K562 (cell line): Measurements from ENCODE around the gene CCL16. TPM values are rescaled to one million over a fixed set of nuclear protein-coding genes. Genes with fewer than 3 reads are reported as not detected.

Source experiments
- ATAC-seq: fragments of 200-7000 bp; cut with Tn5 transposase; 3 replicates; pipeline ENCODE4 v1.9.1; 2020; ENCODE audit warnings: moderate library complexity
- BruUV-seq: library from RNA; stranded (reverse); fragments of 400-500 nt; replicated peaks from 2 replicates; lab custom pipeline; 2021; lab: Mats Ljungman, UMichigan
- CTCF ChIA-PET: fragments of 300-600 bp; formaldehyde crosslinking; extraction: SDS; loops from one replicate; lab custom pipeline; 2021; ENCODE audit warnings: low intra/inter-chr PET ratio; lab: Yijun Ruan, JAX
- POLR2A ChIA-PET: fragments of 300-600, 350-650 bp; sonication (Branson Sonifier 250); formaldehyde crosslinking; extraction: SDS; loops from one replicate; lab custom pipeline; 2021; ENCODE audit warnings: antibody characterized with exemption, inconsistent platforms; lab: Yijun Ruan, JAX
- DNase-seq, 4 experiments: peaks; one replicate each; pipeline versions ENCODE4 v3.0.0 to v3.0.0-alpha.2; 2011 to 2018; ENCODE audit warnings: low spot score in 3 of 4, mixed read lengths in 3 of 4; ENCODE audit errors: extremely low read depth in 1 of 4
- FAIRE-seq: peaks from 2 replicates; lab custom pipeline; 2011; peaks lifted over from hg19 to GRCh38; lab: Jason Lieb, UNC
- H2AFZ ChIP-seq: 2 replicates; pipeline ENCODE4 v1.6.0; 2011; ENCODE audit warnings: low read depth, low read length, control low read depth, inconsistent platforms
- H3K27ac ChIP-seq: fragments of 200-600 bp; 3 replicates; pipeline ENCODE4 v1.8.0; 2011; ENCODE audit warnings: low read depth, mild to moderate bottlenecking, control low read depth, inconsistent platforms, low read length, moderate library complexity, mixed read lengths; ENCODE audit errors: extremely low read depth
- H3K27me3 ChIP-seq, 2 experiments: fragments of 300-600 bp in 1 of 2; 2 replicates in 1 of 2; 3 replicates in 1 of 2; pipeline versions ENCODE4 v1.6.0 to v1.8.0; 2011; ENCODE audit warnings: inconsistent platforms in 2 of 2, low read length in 2 of 2, mild to moderate bottlenecking in 1 of 2, mixed read lengths in 1 of 2, moderate library complexity in 1 of 2; ENCODE audit not compliant: control insufficient read depth in 2 of 2, insufficient read depth in 2 of 2
- H3K36me3 ChIP-seq: fragments of 300-600 bp; 3 replicates; pipeline ENCODE4 v1.8.0; 2011; ENCODE audit warnings: mild to moderate bottlenecking, low read length, inconsistent platforms; ENCODE audit not compliant: control insufficient read depth, insufficient read depth
- H3K4me1 ChIP-seq, 2 experiments: fragments of 200-600 bp in 1 of 2; replicated peaks in 1 of 2; 2 replicates in 1 of 2; 3 replicates in 1 of 2; pipeline versions ENCODE4 v1.5.1 to v1.8.0; 2011; ENCODE audit warnings: inconsistent platforms in 2 of 2, low read length in 2 of 2, mild to moderate bottlenecking in 1 of 2, mixed read lengths in 1 of 2, moderate library complexity in 1 of 2; ENCODE audit not compliant: control insufficient read depth in 2 of 2, insufficient read depth in 2 of 2
- H3K4me2 ChIP-seq: 2 replicates; pipeline ENCODE4 v1.6.1; 2011; ENCODE audit warnings: low read length, control low read depth, inconsistent platforms, mixed read lengths; ENCODE audit not compliant: insufficient read depth
- H3K4me3 ChIP-seq: fragments of 200-600 bp; sonication (generic), shearing (Covaris generic); 2 replicates; pipeline ENCODE4 v1.5.1; 2016; ENCODE audit warnings: control low read depth, inconsistent platforms
- H3K79me2 ChIP-seq: fragments of 200-600 bp; 3 replicates; pipeline ENCODE4 v1.8.0; 2011; ENCODE audit warnings: low read length, inconsistent platforms; ENCODE audit not compliant: control insufficient read depth, insufficient read depth
- H3K9ac ChIP-seq, 2 experiments: 2 replicates each; pipeline versions ENCODE4 v1.6.0 to v1.6.1; 2011; ENCODE audit warnings: low read depth in 2 of 2, low read length in 2 of 2, control low read depth in 1 of 2, inconsistent platforms in 1 of 2, mild to moderate bottlenecking in 1 of 2, mixed read lengths in 1 of 2; ENCODE audit not compliant: insufficient read depth in 1 of 2
- H3K9me1 ChIP-seq: one replicate; pipeline ENCODE4 v1.6.0; 2011; ENCODE audit warnings: inconsistent platforms, mild to moderate bottlenecking, low read length, moderate library complexity; ENCODE audit not compliant: control insufficient read depth, insufficient read depth
- H3K9me3 ChIP-seq: replicated peaks from 2 replicates; pipeline ENCODE4 v1.5.1; 2011; ENCODE audit warnings: low read depth, low read length, inconsistent platforms; ENCODE audit not compliant: control insufficient read depth, insufficient read depth
- H4K20me1 ChIP-seq: replicated peaks from 2 replicates; pipeline ENCODE4 v1.6.1; 2011; ENCODE audit warnings: low read length, inconsistent platforms, mixed read lengths; ENCODE audit not compliant: control insufficient read depth, insufficient read depth
- DPF2 ChIP-seq: fragments of 450-650 bp; IDR thresholded peaks from 2 replicates; pipeline ENCODE4 v1.6.1; 2016
- KLF1 ChIP-seq: fragments of 450-650 bp; IDR thresholded peaks from 2 replicates; pipeline ENCODE4 v1.6.1; 2016; ENCODE audit warnings: missing genetic modification characterization, missing compliant biosample characterization
- KLF13 ChIP-seq: fragments of 450-650 bp; IDR thresholded peaks from 2 replicates; pipeline ENCODE4 v1.6.1; 2016; ENCODE audit warnings: missing genetic modification characterization, low read depth, mild to moderate bottlenecking, missing compliant biosample characterization, moderate library complexity, borderline replicate concordance
- NR2C2 ChIP-seq, 2 experiments: fragments of 200-800 bp in 1 of 2; sonication (Bioruptor generic) in 1 of 2; sonication (generic) in 1 of 2; formaldehyde crosslinking in 1 of 2; IDR thresholded peaks; 2 replicates each; pipeline versions ENCODE4 v1.6.1 to v1.8.0; 2016 to 2022; ENCODE audit warnings: mild to moderate bottlenecking in 1 of 2, missing compliant biosample characterization in 1 of 2, missing genetic modification characterization in 1 of 2, missing genetic modification reagents in 1 of 2
- POU5F1 ChIP-seq: fragments of 150-350 bp; IDR thresholded peaks from 2 replicates; pipeline ENCODE4 v1.6.1; 2014; ENCODE audit warnings: borderline replicate concordance, low read length, low read depth, mild to moderate bottlenecking; ENCODE audit not compliant: partially characterized antibody
- TRIM28 ChIP-seq: fragments of 450-650 bp; IDR thresholded peaks from 2 replicates; pipeline ENCODE4 v1.6.1; 2017
- ZNF3 ChIP-seq: fragments of 250-450 bp; sonication (Bioruptor Pico); IDR thresholded peaks from 2 replicates; pipeline ENCODE4 v1.5.0; 2021; ENCODE audit warnings: mild to moderate bottlenecking, moderate library complexity
- ZNF511 ChIP-seq: sonication (generic); formaldehyde crosslinking; IDR thresholded peaks from 2 replicates; pipeline ENCODE4 v1.8.0; 2022; ENCODE audit warnings: mild to moderate bottlenecking, missing genetic modification reagents
- WGBS: fragments of 100-300 bp; shearing (Covaris generic); methylation state at CpG from one replicate; pipeline ENCODE4 v1.1.6; 2016; ENCODE audit warnings: low coverage, mixed read lengths; ENCODE audit not compliant: insufficient coverage; ENCODE audit errors: missing lambda C conversion rate; 5-methylcytosine and 5-hydroxymethylcytosine counted together
- in situ Hi-C: fragments of 300-500 bp; cut with MboI; formaldehyde crosslinking; loops from 4 replicates; pipeline ENCODE4 v1.15.0; 2018; ENCODE audit warnings: inconsistent platforms, mixed read lengths
- intact Hi-C: fragments of 100-400 bp; cut with micrococcal nuclease; formaldehyde crosslinking; loops from 2 replicates; pipeline ENCODE4 v1.14.2; 2022
- polyA plus RNA-seq, 8 experiments: library from polyadenylated mRNA; depleted of rRNA in 4 of 8; stranded (reverse) in 5 of 8; unstranded in 3 of 8; fragments of >200 nt; fragmentation: Nextera tagmentation in 2 of 8; fragmentation: Illumina TruSeq in 1 of 8; extraction: Ambion mirVana in 2 of 8; extraction: Trizol in 1 of 8; gene quantifications; 2 replicates each; pipeline versions ENCODE4 v1.2.1 to v1.2.3, GENCODE V29; 2011 to 2014; ENCODE audit warnings: inconsistent platforms in 1 of 8, missing spikeins in 1 of 8
- total RNA-seq, 7 experiments: library from RNA; depleted of rRNA in 6 of 7; stranded (reverse); fragments of >200 nt in 6 of 7; fragmentation: Illumina TruSeq in 2 of 7; extraction: Trizol in 2 of 7; gene quantifications; 2 replicates each; pipeline versions ENCODE4 v1.2.1 to v1.2.3, GENCODE V29; 2011 to 2021; ENCODE audit warnings: low replicate concordance in 1 of 7
- TF ChIP-seq, protein P1 (sequence below): fragments of 150-350 bp; IDR thresholded peaks from 2 replicates; pipeline ENCODE4 v1.6.1; 2014; ENCODE audit warnings: low read depth, mild to moderate bottlenecking, low read length, borderline replicate concordance
- TF ChIP-seq, protein P2 (sequence below), 3 experiments: IDR thresholded peaks in 2 of 3; conservative IDR thresholded peaks in 1 of 3; 2 replicates each; pipeline ENCODE4 v1.5.1; 2011 to 2012; ENCODE audit warnings: low read length in 3 of 3, mild to moderate bottlenecking in 3 of 3, control low read depth in 2 of 3, improper control_type of control experiment in 1 of 3, inconsistent platforms in 1 of 3, low read depth in 1 of 3, mixed read lengths in 1 of 3, moderate library complexity in 1 of 3; ENCODE audit not compliant: insufficient read depth in 2 of 3
- TF ChIP-seq, protein P3 (sequence below): sonication (generic); formaldehyde crosslinking; IDR thresholded peaks from 2 replicates; pipeline ENCODE4 v1.8.1; 2023; ENCODE audit warnings: mild to moderate bottlenecking, missing genetic modification reagents

Gene CCL16
- total and polyA plus RNA-seq, 9 of the 15 experiments (the other 6 are each of a cell fraction or from before 2014, with no cell fraction given): not detected

GRCh38 chr17:35982409-35983191, 1.3 kb upstream of the CCL16 start (continued):
- TF ChIP-seq, protein P1, sequence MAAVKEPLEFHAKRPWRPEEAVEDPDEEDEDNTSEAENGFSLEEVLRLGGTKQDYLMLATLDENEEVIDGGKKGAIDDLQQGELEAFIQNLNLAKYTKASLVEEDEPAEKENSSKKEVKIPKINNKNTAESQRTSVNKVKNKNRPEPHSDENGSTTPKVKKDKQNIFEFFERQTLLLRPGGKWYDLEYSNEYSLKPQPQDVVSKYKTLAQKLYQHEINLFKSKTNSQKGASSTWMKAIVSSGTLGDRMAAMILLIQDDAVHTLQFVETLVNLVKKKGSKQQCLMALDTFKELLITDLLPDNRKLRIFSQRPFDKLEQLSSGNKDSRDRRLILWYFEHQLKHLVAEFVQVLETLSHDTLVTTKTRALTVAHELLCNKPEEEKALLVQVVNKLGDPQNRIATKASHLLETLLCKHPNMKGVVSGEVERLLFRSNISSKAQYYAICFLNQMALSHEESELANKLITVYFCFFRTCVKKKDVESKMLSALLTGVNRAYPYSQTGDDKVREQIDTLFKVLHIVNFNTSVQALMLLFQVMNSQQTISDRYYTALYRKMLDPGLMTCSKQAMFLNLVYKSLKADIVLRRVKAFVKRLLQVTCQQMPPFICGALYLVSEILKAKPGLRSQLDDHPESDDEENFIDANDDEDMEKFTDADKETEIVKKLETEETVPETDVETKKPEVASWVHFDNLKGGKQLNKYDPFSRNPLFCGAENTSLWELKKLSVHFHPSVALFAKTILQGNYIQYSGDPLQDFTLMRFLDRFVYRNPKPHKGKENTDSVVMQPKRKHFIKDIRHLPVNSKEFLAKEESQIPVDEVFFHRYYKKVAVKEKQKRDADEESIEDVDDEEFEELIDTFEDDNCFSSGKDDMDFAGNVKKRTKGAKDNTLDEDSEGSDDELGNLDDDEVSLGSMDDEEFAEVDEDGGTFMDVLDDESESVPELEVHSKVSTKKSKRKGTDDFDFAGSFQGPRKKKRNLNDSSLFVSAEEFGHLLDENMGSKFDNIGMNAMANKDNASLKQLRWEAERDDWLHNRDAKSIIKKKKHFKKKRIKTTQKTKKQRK: no peak
- TF ChIP-seq ZNF3: no peak
- no peak for TF ChIP-seq ZNF511
- no peak for TF ChIP-seq POU5F1
- no peak for TF ChIP-seq TRIM28

GRCh38 chr17:35981908-35982330, 622 bp upstream of the CCL16 start:
- DNase-seq (peak in 1 of 4 experiments; percentile 14), FAIRE-seq (no peak), ATAC-seq (peak; percentile 69; the same call in 2 of the 3 replicates)
- H3K4me3 ChIP-seq: no peak overlapping the region
- 0% methylated on average over 4 of the region's 4 CpGs for WGBS
- no peaks in the 10 kb centered on the region for H3K36me3 ChIP-seq
- in situ Hi-C loops: no loop called here
- H2AFZ ChIP-seq: no peak overlapping the region
- ChIA-PET POLR2A (interaction anchor here (2.0 kb wide), 1 partner anchor 12 kb away, joined by 5 read pairs; no protein-coding TSS in a partner anchor), CTCF (no interaction called here)
- H3K9ac ChIP-seq: no peak overlapping the region
- H3K79me2 ChIP-seq: no peaks in the 10 kb centered on the region
- H3K27ac ChIP-seq: no peak overlapping the region
- H3K9me1 ChIP-seq: no peaks in the 10 kb centered on the region
- H3K4me1 ChIP-seq: no peaks in the 10 kb centered on the region
- no TSS peak for BruUV-seq
- no peaks in the 10 kb centered on the region for H3K9me3 ChIP-seq
- intact Hi-C loops: no loop called here
- peaks cover 12 to 50% of the 10 kb centered on the region in 2 experiments; a peak in 4 of 5 replicates for H3K27me3 ChIP-seq
- H4K20me1 ChIP-seq: no peaks in the 10 kb centered on the region; the same call in 1 of the 2 replicates
- H3K4me2 ChIP-seq: no peak overlapping the region
- TF ChIP-seq DPF2 (no peak), NR2C2 (CRISPR knock-in tag; IDR thresholded peaks at IDR 0.05) (no peak), NR2C2 (tag; IDR thresholded peaks at IDR 0.05) (no peak), KLF1 (no peak), KLF13 (tag) (no peak)
- TF ChIP-seq, protein P2, sequence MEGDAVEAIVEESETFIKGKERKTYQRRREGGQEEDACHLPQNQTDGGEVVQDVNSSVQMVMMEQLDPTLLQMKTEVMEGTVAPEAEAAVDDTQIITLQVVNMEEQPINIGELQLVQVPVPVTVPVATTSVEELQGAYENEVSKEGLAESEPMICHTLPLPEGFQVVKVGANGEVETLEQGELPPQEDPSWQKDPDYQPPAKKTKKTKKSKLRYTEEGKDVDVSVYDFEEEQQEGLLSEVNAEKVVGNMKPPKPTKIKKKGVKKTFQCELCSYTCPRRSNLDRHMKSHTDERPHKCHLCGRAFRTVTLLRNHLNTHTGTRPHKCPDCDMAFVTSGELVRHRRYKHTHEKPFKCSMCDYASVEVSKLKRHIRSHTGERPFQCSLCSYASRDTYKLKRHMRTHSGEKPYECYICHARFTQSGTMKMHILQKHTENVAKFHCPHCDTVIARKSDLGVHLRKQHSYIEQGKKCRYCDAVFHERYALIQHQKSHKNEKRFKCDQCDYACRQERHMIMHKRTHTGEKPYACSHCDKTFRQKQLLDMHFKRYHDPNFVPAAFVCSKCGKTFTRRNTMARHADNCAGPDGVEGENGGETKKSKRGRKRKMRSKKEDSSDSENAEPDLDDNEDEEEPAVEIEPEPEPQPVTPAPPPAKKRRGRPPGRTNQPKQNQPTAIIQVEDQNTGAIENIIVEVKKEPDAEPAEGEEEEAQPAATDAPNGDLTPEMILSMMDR (IDR thresholded peaks at IDR 0.05 in 2 of 3, conservative IDR thresholded peaks at IDR 0.05 in 1 of 3; ENCODE audit: insufficient read depth in 2 of 3, low read depth in 1 of 3, low read length in 3 of 3): peak; percentile 40 to 45 (median 42); a peak in 5 of 6 replicates
- TF ChIP-seq, protein P3, sequence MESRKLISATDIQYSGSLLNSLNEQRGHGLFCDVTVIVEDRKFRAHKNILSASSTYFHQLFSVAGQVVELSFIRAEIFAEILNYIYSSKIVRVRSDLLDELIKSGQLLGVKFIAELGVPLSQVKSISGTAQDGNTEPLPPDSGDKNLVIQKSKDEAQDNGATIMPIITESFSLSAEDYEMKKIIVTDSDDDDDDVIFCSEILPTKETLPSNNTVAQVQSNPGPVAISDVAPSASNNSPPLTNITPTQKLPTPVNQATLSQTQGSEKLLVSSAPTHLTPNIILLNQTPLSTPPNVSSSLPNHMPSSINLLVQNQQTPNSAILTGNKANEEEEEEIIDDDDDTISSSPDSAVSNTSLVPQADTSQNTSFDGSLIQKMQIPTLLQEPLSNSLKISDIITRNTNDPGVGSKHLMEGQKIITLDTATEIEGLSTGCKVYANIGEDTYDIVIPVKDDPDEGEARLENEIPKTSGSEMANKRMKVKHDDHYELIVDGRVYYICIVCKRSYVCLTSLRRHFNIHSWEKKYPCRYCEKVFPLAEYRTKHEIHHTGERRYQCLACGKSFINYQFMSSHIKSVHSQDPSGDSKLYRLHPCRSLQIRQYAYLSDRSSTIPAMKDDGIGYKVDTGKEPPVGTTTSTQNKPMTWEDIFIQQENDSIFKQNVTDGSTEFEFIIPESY: no peak
